ENCODE results near the gene EID2B.

The EID2B gene

GRCh38 chr19:39532233-39533002, at the start of gene EID2B:
TSS of gene EID2B (minus strand) at chr19:39532852. CDS start at chr19:39532802, 50 bp downstream.
- H3K4me2 ChIP-seq (ENCODE audit: low read length): peak within 1 kb of the TSS; percentile 99
- peaks cover 11% of the 10 kb centered on the region for H3K4me1 ChIP-seq (ENCODE audit: low read length)
- no peaks in the 10 kb centered on the region for H4K20me1 ChIP-seq (ENCODE audit: insufficient read depth, low read length)
- no peaks in the 10 kb centered on the region for H3K27me3 ChIP-seq (ENCODE audit: low read depth, low read length)
- H3K79me2 ChIP-seq (ENCODE audit: low read length): peaks cover 29% of the 10 kb centered on the region
- peaks cover 6% of the 10 kb centered on the region for H3K36me3 ChIP-seq (replicated peaks; ENCODE audit: low read depth, low read length)
- peak within 1 kb of the TSS; percentile 94 for H3K9ac ChIP-seq (ENCODE audit: low read length)
- H3K27ac ChIP-seq (ENCODE audit: low read length): peak within 1 kb of the TSS; percentile 44
- TF ChIP-seq EZH2phosphoT487 (IDR thresholded peaks at IDR 0.05; ENCODE audit: low read depth) (no peak), CTCF (IDR thresholded peaks at IDR 0.05; ENCODE audit: low read depth, low read length) (peak; percentile 95)
- peak within 1 kb of the TSS; percentile 78 for H2AFZ ChIP-seq (ENCODE audit: low read depth, low read length)
- no peaks in the 10 kb centered on the region for H3K9me3 ChIP-seq (ENCODE audit: insufficient read depth, low read length)
- H3K4me3 ChIP-seq (ENCODE audit: low read length): peak within 1 kb of the TSS; percentile 96

- H3K9me3 ChIP-seq (ENCODE audit: insufficient read depth, low read length): 0 out of 2 replicates have a peak, but pooled peaks cover 2% of the 10 kb centered on the region
- no peak overlapping the region for H3K27ac ChIP-seq (ENCODE audit: low read length)
- no peak overlapping the region for H3K4me2 ChIP-seq (ENCODE audit: low read length)
- H4K20me1 ChIP-seq (ENCODE audit: insufficient read depth, low read length): no peaks in the 10 kb centered on the region
- H3K4me1 ChIP-seq (ENCODE audit: low read length): no peaks in the 10 kb centered on the region
- H3K36me3 ChIP-seq (replicated peaks; ENCODE audit: low read depth, low read length): no peaks in the 10 kb centered on the region
- no peaks in the 10 kb centered on the region for H3K79me2 ChIP-seq (ENCODE audit: low read length)
- TF ChIP-seq EZH2phosphoT487 (IDR thresholded peaks at IDR 0.05; ENCODE audit: low read depth): no peak
- no peak for TF ChIP-seq CTCF (IDR thresholded peaks at IDR 0.05; ENCODE audit: low read depth, low read length)
- H2AFZ ChIP-seq (ENCODE audit: low read depth, low read length): no peak overlapping the region
- no peak overlapping the region for H3K4me3 ChIP-seq (ENCODE audit: low read length)
- H3K9ac ChIP-seq (ENCODE audit: low read length): no peak overlapping the region
- H3K27me3 ChIP-seq (ENCODE audit: low read depth, low read length): peaks cover 37% of the 10 kb centered on the region; the same call in 1 of the 2 replicates
These were observed 49.8 kb upstream of the EID2B start for GRCh38 chr19:39582442-39582841.

GRCh38 chr19:39568604-39569003, 36.0 kb upstream of the EID2B start:
- TF ChIP-seq CTCF (IDR thresholded peaks at IDR 0.05; ENCODE audit: low read depth, low read length): no peak
- no peak for TF ChIP-seq EZH2phosphoT487 (IDR thresholded peaks at IDR 0.05; ENCODE audit: low read depth)
- Histone ChIP-seq H3K79me2 (ENCODE audit: low read length) (no peaks in the 10 kb centered on the region), H3K9ac (ENCODE audit: low read length) (no peak overlapping the region), H4K20me1 (ENCODE audit: insufficient read depth, low read length) (no peaks in the 10 kb centered on the region), H2AFZ (ENCODE audit: low read depth, low read length) (no peak overlapping the region), H3K4me3 (ENCODE audit: low read length) (no peak overlapping the region), H3K4me2 (ENCODE audit: low read length) (no peak overlapping the region), H3K27me3 (ENCODE audit: low read depth, low read length) (peaks cover 82% of the 10 kb centered on the region), H3K9me3 (ENCODE audit: insufficient read depth, low read length) (no peaks in the 10 kb centered on the region), H3K27ac (ENCODE audit: low read length) (no peak overlapping the region), H3K36me3 (replicated peaks; ENCODE audit: low read depth, low read length) (no peaks in the 10 kb centered on the region), H3K4me1 (ENCODE audit: low read length) (no peaks in the 10 kb centered on the region)

GRCh38 chr19:39566064-39566463, 33.4 kb upstream of the EID2B start:
- Histone ChIP-seq H3K4me3 (ENCODE audit: low read length) (no peak overlapping the region), H3K9ac (ENCODE audit: low read length) (no peak overlapping the region), H3K4me2 (ENCODE audit: low read length) (no peak overlapping the region), H4K20me1 (ENCODE audit: insufficient read depth, low read length) (no peaks in the 10 kb centered on the region), H3K36me3 (replicated peaks; ENCODE audit: low read depth, low read length) (no peaks in the 10 kb centered on the region), H3K27ac (ENCODE audit: low read length) (no peak overlapping the region), H3K4me1 (ENCODE audit: low read length) (no peaks in the 10 kb centered on the region), H3K9me3 (ENCODE audit: insufficient read depth, low read length) (no peaks in the 10 kb centered on the region), H3K79me2 (ENCODE audit: low read length) (no peaks in the 10 kb centered on the region), H3K27me3 (ENCODE audit: low read depth, low read length) (peaks cover 76% of the 10 kb centered on the region), H2AFZ (ENCODE audit: low read depth, low read length) (no peak overlapping the region)
- TF ChIP-seq EZH2phosphoT487 (IDR thresholded peaks at IDR 0.05; ENCODE audit: low read depth) (no peak), CTCF (IDR thresholded peaks at IDR 0.05; ENCODE audit: low read depth, low read length) (no peak)

Measured in OCI-LY3 (cell line).